Measurements from ENCODE around the gene CRYGS.

CRYGS gene

GRCh38 chr3:186523022-186523421, 21.2 kb downstream of the CRYGS start:
- TF ChIP-seq CTCF (IDR thresholded peaks at IDR 0.05; ENCODE audit: insufficient read depth, low read length, missing control alignments), result no peak
- ChIA-PET POLR2A (no interaction called here), CTCF (no interaction called here)
- DNase-seq (ENCODE audit: low read depth, low spot score), result no peak
- no peak overlapping the region for H3K4me3 ChIP-seq (ENCODE audit: low read depth, low read length)

GRCh38 chr3:186520957-186521842, 23.0 kb downstream of the CRYGS start:
- no peak overlapping the region for H3K4me3 ChIP-seq (ENCODE audit: low read depth, low read length)
- CTCF ChIA-PET, result interaction anchor here (2.4 kb wide), 1 partner anchor 19 kb away, joined by 11 read pairs; no protein-coding TSS in a partner anchor
- POLR2A ChIA-PET, result no interaction called here
- no peak for DNase-seq (ENCODE audit: low read depth, low spot score)
- no peak for TF ChIP-seq CTCF (IDR thresholded peaks at IDR 0.05; ENCODE audit: insufficient read depth, low read length, missing control alignments)

GRCh38 chr3:186520431-186520830, 23.7 kb downstream of the CRYGS start:
- POLR2A ChIA-PET, result no interaction called here
- no peak for TF ChIP-seq CTCF (IDR thresholded peaks at IDR 0.05; ENCODE audit: insufficient read depth, low read length, missing control alignments)
- CTCF ChIA-PET, result interaction anchor here (1.2 to 2.4 kb wide), 2 partner anchors 20 to 488 kb away, joined by 3 to 11 read pairs; no protein-coding TSS in a partner anchor
- no peak overlapping the region for H3K4me3 ChIP-seq (ENCODE audit: low read depth, low read length)
- no peak for DNase-seq (ENCODE audit: low read depth, low spot score)

GRCh38 chr3:186519021-186519658, 25.0 kb downstream of the CRYGS start:
- no peak overlapping the region for H3K4me3 ChIP-seq (ENCODE audit: low read depth, low read length)
- ChIA-PET CTCF (interaction anchor here (1.0 to 2.4 kb wide), 3 partner anchors 10 to 487 kb away, joined by 3 to 11 read pairs (median 3); no protein-coding TSS in a partner anchor), POLR2A (no interaction called here)
- no peak for TF ChIP-seq CTCF (IDR thresholded peaks at IDR 0.05; ENCODE audit: insufficient read depth, low read length, missing control alignments)
- no peak for DNase-seq (ENCODE audit: low read depth, low spot score)

DNA sequence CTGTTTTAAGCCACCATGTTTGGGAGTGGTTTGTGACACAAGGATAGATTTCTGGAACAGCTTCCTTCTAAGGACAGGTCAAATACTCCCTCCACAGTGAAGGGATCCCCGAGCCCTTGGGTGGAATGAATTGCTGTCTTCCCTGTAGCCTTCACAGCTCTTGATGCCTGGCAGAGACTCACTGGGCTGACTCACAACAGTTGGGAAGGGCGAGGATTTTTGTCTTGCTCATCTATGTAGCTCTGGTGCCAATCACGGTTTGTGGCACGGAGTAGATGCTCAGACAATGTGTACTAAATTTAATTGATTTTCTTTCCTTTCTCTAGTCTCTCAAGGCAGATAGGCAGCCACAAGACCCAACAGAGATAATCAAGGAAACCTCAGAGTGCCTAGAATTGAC, 27.0 kb downstream of the CRYGS start:
- ChIA-PET POLR2A (no interaction called here), CTCF (interaction anchor here (1.3 kb wide), 1 partner anchor 23 kb away, joined by 5 read pairs; no protein-coding TSS in a partner anchor)
- no peak overlapping the region for H3K4me3 ChIP-seq (ENCODE audit: low read depth, low read length)
- no peak for TF ChIP-seq CTCF (IDR thresholded peaks at IDR 0.05; ENCODE audit: insufficient read depth, low read length, missing control alignments)
- DNase-seq (ENCODE audit: low read depth, low spot score), result no peak

DNA sequence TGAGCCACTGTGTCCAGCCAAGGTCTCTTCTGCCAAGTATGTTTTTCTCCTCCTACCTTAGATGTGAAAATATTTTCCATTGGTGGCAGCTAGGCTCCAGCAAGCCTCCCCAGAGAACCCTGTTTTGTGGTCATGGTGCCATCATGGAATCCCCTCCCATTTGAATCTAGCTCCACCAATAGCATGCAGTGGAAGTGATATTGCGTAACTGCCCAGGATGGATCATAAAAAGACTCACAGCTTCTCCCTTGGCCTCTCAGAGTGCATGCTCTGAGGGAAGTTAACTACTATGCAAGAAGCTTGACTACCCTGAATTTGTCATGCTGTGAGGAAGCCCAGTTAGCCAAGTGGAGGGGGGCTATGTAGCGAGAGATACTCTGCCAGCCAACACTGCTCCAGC, 27.5 kb downstream of the CRYGS start:
- ChIA-PET POLR2A (no interaction called here), CTCF (no interaction called here)
- TF ChIP-seq CTCF (IDR thresholded peaks at IDR 0.05; ENCODE audit: insufficient read depth, low read length, missing control alignments), result no peak
- DNase-seq (ENCODE audit: low read depth, low spot score), result no peak
- no peak overlapping the region for H3K4me3 ChIP-seq (ENCODE audit: low read depth, low read length)
